GM13976 (cell line): ENCODE data around the gene D2HGDH.
A peak's percentile ranks its signal among the peaks of the same experiment; 100 is the strongest.
"Not testable (repeated sequence)": the region's sequence is repeated elsewhere in the genome, so short reads cannot be mapped to it uniquely, and the experiment has no call there.

Source experiments
- DNase-seq: peaks from one replicate; pipeline ENCODE4 v3.0.0; 2012; ENCODE audit warnings: low spot score
- CTCF ChIP-seq: IDR thresholded peaks from 2 replicates; pipeline ENCODE4 v1.5.1; 2012; ENCODE audit warnings: borderline replicate concordance, mild to moderate bottlenecking; ENCODE audit not compliant: insufficient read depth; ENCODE audit errors: extremely low read depth, missing control alignments, control extremely low read depth
- in situ Hi-C: fragments of 300-500 bp; cut with MboI; formaldehyde crosslinking; loops from one replicate; pipeline ENCODE4 v1.12.0; 2022; ENCODE audit warnings: low sequenced_read_pairs, mixed read lengths, inconsistent platforms; ENCODE audit not compliant: unreplicated experiment

Gene D2HGDH

DNA sequence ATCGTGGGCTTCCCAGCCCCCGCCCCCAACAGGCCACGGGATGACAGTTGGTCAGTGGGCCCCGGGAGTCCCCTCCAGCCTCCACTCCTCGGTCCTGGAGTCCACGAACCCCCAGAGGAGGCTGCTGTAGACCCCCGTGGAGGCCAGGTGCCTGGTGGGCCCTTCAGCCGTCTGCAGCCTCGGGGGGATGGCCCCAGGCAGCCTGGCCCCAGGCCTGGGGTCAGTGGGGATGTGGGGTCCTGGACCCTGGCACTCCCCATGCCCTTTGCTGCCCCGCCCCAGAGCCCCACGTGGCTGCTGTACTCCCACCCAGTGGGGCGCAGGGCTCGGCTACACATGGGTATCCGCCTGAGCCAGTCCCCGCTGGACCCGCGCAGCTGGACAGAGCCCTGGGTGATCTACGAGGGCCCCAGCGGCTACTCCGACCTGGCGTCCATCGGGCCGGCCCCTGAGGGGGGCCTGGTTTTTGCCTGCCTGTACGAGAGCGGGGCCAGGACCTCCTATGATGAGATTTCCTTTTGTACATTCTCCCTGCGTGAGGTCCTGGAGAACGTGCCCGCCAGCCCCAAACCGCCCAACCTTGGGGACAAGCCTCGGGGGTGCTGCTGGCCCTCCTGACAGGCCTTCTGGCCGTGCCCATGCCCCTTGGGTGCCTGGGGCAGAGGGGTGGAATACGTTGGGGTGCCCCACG is 82.1 kb downstream of the D2HGDH start:
- peak; percentile 20 for DNase-seq
- no peak for TF ChIP-seq CTCF
- in situ Hi-C loops: no loop called here

- peak; percentile 66 for DNase-seq
- no peak for TF ChIP-seq CTCF
- in situ Hi-C loops: no loop called here
Observed at GRCh38 chr2:241817126-241817820, 82.8 kb downstream of the D2HGDH start.

GRCh38 chr2:241817821-241818215 is 83.4 kb downstream of the D2HGDH start:
- DNase-seq, in situ Hi-C loops: not testable (repeated sequence)
